Psoas muscle (tissue), 8 donors: ENCODE results near the gene FAM107B. TPM values are rescaled to one million over a fixed set of nuclear protein-coding genes. Genes with fewer than 3 reads are reported as not detected.

Experiments used
- ATAC-seq, 4 donors: fragments of 200-7000 bp; cut with Tn5 transposase; one replicate each; pipeline ENCODE4 v1.9.1; 2020; ENCODE audit warnings: moderate library complexity in 3 of 4, mild to moderate bottlenecking in 2 of 4
- DNase-seq, 2 donors: peaks; one replicate each; pipeline ENCODE4 v3.0.0-alpha.2; 2020
- H3K27ac ChIP-seq: fragments of 200-600 bp; one replicate; pipeline ENCODE4 v1.8.0; 2022
- H3K27me3 ChIP-seq, 3 donors: fragments of 200-600 bp in 1 of 3; one replicate each; pipeline versions ENCODE4 v1.6.1 to v1.8.0; 2013 to 2022; ENCODE audit warnings: low read length in 2 of 3, mild to moderate bottlenecking in 2 of 3, moderate library complexity in 1 of 3; ENCODE audit not compliant: insufficient read depth in 3 of 3
- H3K36me3 ChIP-seq, 2 donors: fragments of 200-600 bp in 1 of 2; one replicate each; pipeline versions ENCODE4 v1.6.1 to v1.8.0; 2013 to 2022; ENCODE audit warnings: low read depth in 1 of 2, mild to moderate bottlenecking in 1 of 2, moderate library complexity in 1 of 2; ENCODE audit not compliant: insufficient read depth in 1 of 2
- H3K4me1 ChIP-seq: fragments of 200-600 bp; one replicate; pipeline ENCODE4 v1.8.0; 2022
- H3K4me3 ChIP-seq: fragments of 200-600 bp; one replicate; pipeline ENCODE4 v1.8.0; 2022; ENCODE audit warnings: mild to moderate bottlenecking
- H3K9me3 ChIP-seq: fragments of 200-600 bp; one replicate; pipeline ENCODE4 v1.8.0; 2022
- CTCF ChIP-seq: fragments of 200-600 bp; IDR thresholded peaks from one replicate; pipeline ENCODE4 v1.8.0; 2022; ENCODE audit warnings: antibody characterized with exemption
- WGBS, 3 donors: extraction: QIAGEN DNeasy Blood & Tissue Kit; methylation state at CpG; one replicate each; pipeline versions ENCODE4 v1.1.6 to v1.1.7; 2013; 5-methylcytosine and 5-hydroxymethylcytosine counted together
- intact Hi-C, 2 donors: fragments of 100-400 bp; cut with DNase I; formaldehyde crosslinking; loops; one replicate each; pipeline versions ENCODE4 v1.11.0 to v1.14.2; 2022
- polyA plus RNA-seq, 3 donors: library from polyadenylated mRNA; stranded (reverse); fragments of 200-250 nt; gene quantifications; one replicate each; pipeline ENCODE4 v1.2.3, GENCODE V29; 2013
- total RNA-seq, 4 donors: library from RNA; stranded (reverse); fragmentation: NEBNext Ultra II Directional in 2 of 4; extraction: Animal tissue kit (Norgen Biotek cat#: 25700) in 2 of 4; gene quantifications; one replicate each; pipeline versions ENCODE4 v1.2.1 to v1.2.4, GENCODE V29; 2021 to 2023
- donor health status: healthy with polysubstance abuse.
- donor health status: DM: no; HTN: no; CAD: no; lungs with moderate emphysema.
- donor health status: Bipolar disorder and iron deficiency.
- donor health status: healthy.
- donor health status: DM: yes; HTN: yes; CAD: no.
- donor health status: DM: no; HTN: no; CAD: no.
- donor health status: DM: no; HTN: no; CAD: no.
- donor health status: DM: yes; HTN: yes; CAD: no.

FAM107B gene
- total and polyA plus RNA-seq, 7 donors, result 1.0 to 3.1 (median 1.8) TPM

GRCh38 chr10:14586901-14587300, 187.8 kb downstream of the FAM107B start:
- 94 to 95% (median 95%) methylated on average over 6 of the region's 6 CpGs for whole genome bisulfite sequencing, 3 donors
- intact Hi-C loops, result no loop called here
- H3K27me3 ChIP-seq, result no peaks in the 10 kb centered on the region
- H3K36me3 ChIP-seq, result no peaks in the 10 kb centered on the region
- ATAC-seq, result no peak
- no peaks in the 10 kb centered on the region for H3K9me3 ChIP-seq
- no peaks in the 10 kb centered on the region for H3K4me1 ChIP-seq
- TF ChIP-seq CTCF, result no peak
- no peak overlapping the region for H3K4me3 ChIP-seq
- no peak overlapping the region for H3K27ac ChIP-seq
- DNase-seq, result no peak

- H3K4me3 ChIP-seq, result no peak overlapping the region
- DNase-seq, result no peak
- no peaks in the 10 kb centered on the region for H3K4me1 ChIP-seq
- H3K9me3 ChIP-seq, result no peaks in the 10 kb centered on the region
- H3K27me3 ChIP-seq, result no peaks in the 10 kb centered on the region
- intact Hi-C loops, result no loop called here
- no peak overlapping the region for H3K27ac ChIP-seq
- no peaks in the 10 kb centered on the region for H3K36me3 ChIP-seq
- 83 to 87% (median 86%) methylated on average over 15 of the region's 15 CpGs for WGBS, 3 donors
- no peak for ATAC-seq
- TF ChIP-seq CTCF, result no peak
Observed at GRCh38 chr10:14585287-14586193, 189.2 kb downstream of the FAM107B start.

- WGBS, 3 donors, result 84 to 88% (median 85%) methylated on average over 3 of the region's 3 CpGs
- Histone ChIP-seq H3K4me1 (no peaks in the 10 kb centered on the region), H3K9me3 (no peaks in the 10 kb centered on the region), H3K27me3 (no peaks in the 10 kb centered on the region), H3K36me3 (no peaks in the 10 kb centered on the region), H3K27ac (no peak overlapping the region), H3K4me3 (no peak overlapping the region)
- intact Hi-C loops, result no loop called here
- DNase-seq (no peak), ATAC-seq (no peak)
- no peak for TF ChIP-seq CTCF
Observed at GRCh38 chr10:14584661-14585060, 190.0 kb downstream of the FAM107B start.

- H3K27me3 ChIP-seq, result no peaks in the 10 kb centered on the region
- no peak overlapping the region for H3K4me3 ChIP-seq
- ATAC-seq, result no peak
- WGBS, 3 donors, result 88 to 94% (median 92%) methylated on average over 4 of the region's 4 CpGs
- H3K36me3 ChIP-seq, result no peaks in the 10 kb centered on the region
- intact Hi-C loops, result no loop called here
- DNase-seq, result no peak
- H3K27ac ChIP-seq, result no peak overlapping the region
- no peak for TF ChIP-seq CTCF
- H3K4me1 ChIP-seq, result no peaks in the 10 kb centered on the region
- no peaks in the 10 kb centered on the region for H3K9me3 ChIP-seq
Observed at GRCh38 chr10:14583967-14584366, 190.7 kb downstream of the FAM107B start.
